PC-9 (cell line): Measurements from ENCODE around the gene PHACTR3.

Source experiments
- CTCF ChIP-seq: fragments of 200-600 bp; sonication (generic); conservative IDR thresholded peaks from 2 replicates; pipeline ENCODE4 v1.6.1; 2017; ENCODE audit warnings: mixed run types, antibody characterized with exemption, mild to moderate bottlenecking, moderate library complexity
- EZH2 ChIP-seq: fragments of 200-600 bp; sonication (generic); IDR thresholded peaks from 2 replicates; pipeline ENCODE4 v1.8.0; 2017; ENCODE audit warnings: antibody characterized with exemption, low read depth

- TF ChIP-seq CTCF (no peak), EZH2 (no peak)
These were observed 94.3 kb downstream of the PHACTR3 start for GRCh38 chr20:59698598-59698997.
